HEK293T (cell line): ENCODE data around the gene ZIC1.

Experiments
- BHLHE40 ChIP-seq: fragments of 450-650 bp; IDR thresholded peaks from 2 replicates; pipeline ENCODE4 v1.6.1; 2016; ENCODE audit warnings: mild to moderate bottlenecking, moderate library complexity, borderline replicate concordance
- ELF4 ChIP-seq: fragments of 450-650 bp; IDR thresholded peaks from 2 replicates; pipeline ENCODE4 v1.6.1; 2017; ENCODE audit warnings: antibody characterized with exemption
- FOXK2 ChIP-seq: fragments of 450-650 bp; IDR thresholded peaks from 2 replicates; pipeline ENCODE4 v1.6.1; 2016; ENCODE audit warnings: mild to moderate bottlenecking
- HDGF ChIP-seq: fragments of 450-650 bp; IDR thresholded peaks from 2 replicates; pipeline ENCODE4 v1.6.1; 2017; ENCODE audit warnings: antibody characterized with exemption, borderline replicate concordance
- LEF1 ChIP-seq: fragments of 450-650 bp; IDR thresholded peaks from 2 replicates; pipeline ENCODE4 v1.6.1; 2017; ENCODE audit warnings: mild to moderate bottlenecking, borderline replicate concordance
- NFRKB ChIP-seq: fragments of 450-650 bp; IDR thresholded peaks from 2 replicates; pipeline ENCODE4 v1.6.1; 2016; ENCODE audit warnings: mild to moderate bottlenecking, moderate library complexity
- SUZ12 ChIP-seq: fragments of 450-650 bp; IDR thresholded peaks from 2 replicates; pipeline ENCODE4 v1.6.1; 2016; ENCODE audit warnings: mild to moderate bottlenecking
- TARDBP ChIP-seq: fragments of 450-650 bp; IDR thresholded peaks from 2 replicates; pipeline ENCODE4 v1.6.1; 2016
- ZNF384 ChIP-seq: fragments of 450-650 bp; IDR thresholded peaks from 2 replicates; pipeline ENCODE4 v1.6.1; 2016

DNA sequence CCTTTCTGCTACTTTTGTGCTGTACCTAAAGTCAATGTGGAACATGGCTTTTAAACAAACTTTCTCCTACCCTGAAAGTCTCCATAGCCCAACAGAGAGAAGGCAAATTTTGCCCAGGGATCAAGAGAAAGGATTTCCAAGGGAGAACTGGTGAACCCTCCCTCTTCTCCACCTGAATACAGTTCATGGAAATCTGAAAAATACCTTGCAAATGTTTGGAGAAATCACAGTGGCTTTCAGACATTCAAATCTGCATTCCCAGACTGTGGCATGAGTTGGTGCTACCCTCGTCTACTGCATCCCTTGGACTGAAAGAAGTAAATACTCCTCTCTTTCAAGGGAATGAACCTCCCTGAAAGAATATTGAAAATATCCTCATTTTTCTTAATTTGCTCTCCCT, 41.5 kb upstream of the ZIC1 start:
- TF ChIP-seq TARDBP: no peak
- no peak for TF ChIP-seq ZNF384
- no peak for TF ChIP-seq FOXK2
- no peak for TF ChIP-seq ELF4
- no peak for TF ChIP-seq SUZ12
- TF ChIP-seq LEF1: no peak
- no peak for TF ChIP-seq BHLHE40
- no peak for TF ChIP-seq HDGF
- no peak for TF ChIP-seq NFRKB
